Neural progenitor cell (in vitro differentiated cells): ENCODE measurements around the gene NHERF1. TPM values are rescaled to one million over a fixed set of nuclear protein-coding genes. Genes with fewer than 3 reads are reported as not detected.

Experiments used
- DNase-seq: peaks from one replicate; pipeline ENCODE4 v3.0.0-alpha.2; 2016; ENCODE audit warnings: low spot score
- H2AFZ ChIP-seq: fragments of 200-600 bp; sonication (generic); replicated peaks from 2 replicates; pipeline ENCODE4 v1.6.1; 2016; ENCODE audit warnings: antibody characterized with exemption
- H3F3A ChIP-seq: fragments of 200-600 bp; sonication (generic); 2 replicates; pipeline ENCODE4 v1.6.1; 2016; ENCODE audit warnings: antibody characterized with exemption, low read depth
- H3K27ac ChIP-seq: fragments of 200-600 bp; sonication (generic); 2 replicates; pipeline ENCODE4 v1.5.1; 2016; ENCODE audit warnings: mild to moderate bottlenecking
- H3K27me3 ChIP-seq: fragments of 200-600 bp; sonication (generic); 2 replicates; pipeline ENCODE4 v1.6.1; 2016; ENCODE audit warnings: mild to moderate bottlenecking, moderate library complexity
- H3K36me3 ChIP-seq: fragments of 200-600 bp; sonication (generic); 2 replicates; pipeline ENCODE4 v1.5.1; 2016
- H3K4me1 ChIP-seq: fragments of 200-600 bp; sonication (generic); 2 replicates; pipeline ENCODE4 v1.6.1; 2016; ENCODE audit warnings: mixed run types
- H3K4me2 ChIP-seq: fragments of 200-600 bp; sonication (generic); 2 replicates; pipeline ENCODE4 v1.6.1; 2016
- H3K4me3 ChIP-seq: fragments of 200-600 bp; sonication (generic); 2 replicates; pipeline ENCODE4 v1.5.1; 2016
- H3K79me2 ChIP-seq: fragments of 200-600 bp; sonication (generic); 2 replicates; pipeline ENCODE4 v1.6.1; 2016; ENCODE audit warnings: low read depth
- H3K9ac ChIP-seq: fragments of 200-600 bp; sonication (generic); 2 replicates; pipeline ENCODE4 v1.6.1; 2016
- H3K9me3 ChIP-seq: fragments of 200-600 bp; sonication (generic); 2 replicates; pipeline ENCODE4 v1.5.1; 2016; ENCODE audit warnings: low read depth
- H4K20me1 ChIP-seq: fragments of 200-600 bp; sonication (generic); 2 replicates; pipeline ENCODE4 v1.6.1; 2016; ENCODE audit warnings: low read depth
- H3K27ac Mint-ChIP-seq: 3 replicates; pipeline ENCODE4 v1.8.0; 2021; ENCODE audit warnings: mixed read lengths
- H3K27me3 Mint-ChIP-seq: 2 replicates; pipeline ENCODE4 v1.8.0; 2022; ENCODE audit warnings: low read depth, mild to moderate bottlenecking, inconsistent platforms, moderate library complexity, mixed read lengths; ENCODE audit not compliant: insufficient read depth
- H3K36me3 Mint-ChIP-seq: 3 replicates; pipeline ENCODE4 v1.8.0; 2021; ENCODE audit warnings: mixed read lengths
- H3K4me1 Mint-ChIP-seq: 3 replicates; pipeline ENCODE4 v1.8.0; 2021; ENCODE audit warnings: mixed read lengths
- H3K4me3 Mint-ChIP-seq: 3 replicates; pipeline ENCODE4 v1.8.0; 2021; ENCODE audit warnings: mild to moderate bottlenecking, moderate library complexity, mixed read lengths
- H3K9me3 Mint-ChIP-seq: 3 replicates; pipeline ENCODE4 v1.8.0; 2020; ENCODE audit warnings: mixed read lengths
- CTCF ChIP-seq: fragments of 200-600 bp; sonication (generic); IDR thresholded peaks from 2 replicates; pipeline ENCODE4 v1.5.1; 2017; ENCODE audit warnings: antibody characterized with exemption, mild to moderate bottlenecking
- EZH2 ChIP-seq: fragments of 200-600 bp; sonication (generic); IDR thresholded peaks from 2 replicates; pipeline ENCODE4 v1.6.1; 2017; ENCODE audit warnings: antibody characterized with exemption, mild to moderate bottlenecking, moderate library complexity
- EZH2phosphoT487 ChIP-seq: fragments of 200-600 bp; sonication (generic); IDR thresholded peaks from 2 replicates; pipeline ENCODE4 v1.6.1; 2017; ENCODE audit warnings: antibody characterized with exemption
- total RNA-seq: library from RNA; depleted of rRNA; stranded (reverse); fragments of >200 nt; gene quantifications from 2 replicates; pipeline ENCODE4 v1.2.3, GENCODE V29; 2015; ENCODE audit warnings: low replicate concordance

Gene NHERF1
- total RNA-seq, 1 donor from 2014 or later = 27.1 TPM

GRCh38 chr17:74703311-74703710 lies 45.1 kb upstream of the NHERF1 start:
- no peaks in the 10 kb centered on the region for H3F3A ChIP-seq
- H3K27ac ChIP-seq = no peak overlapping the region
- H3K4me1 ChIP-seq = no peaks in the 10 kb centered on the region
- DNase-seq = no peak
- Mint-ChIP-seq H3K4me3 (no peak overlapping the region), H3K27ac (no peak overlapping the region), H3K4me1 (no peaks in the 10 kb centered on the region), H3K27me3 (peaks cover 6% of the 10 kb centered on the region), H3K9me3 (no peaks in the 10 kb centered on the region), H3K36me3 (no peaks in the 10 kb centered on the region)
- TF ChIP-seq EZH2 (no peak), CTCF (no peak), EZH2phosphoT487 (no peak)
- no peaks in the 10 kb centered on the region for H3K36me3 ChIP-seq
- no peaks in the 10 kb centered on the region for H4K20me1 ChIP-seq
- H3K4me2 ChIP-seq = no peak overlapping the region
- peaks cover 18% of the 10 kb centered on the region for H3K27me3 ChIP-seq
- no peak overlapping the region for H2AFZ ChIP-seq
- no peak overlapping the region for H3K9ac ChIP-seq
- H3K4me3 ChIP-seq = no peak overlapping the region
- no peaks in the 10 kb centered on the region for H3K9me3 ChIP-seq
- H3K79me2 ChIP-seq = no peaks in the 10 kb centered on the region

DNA sequence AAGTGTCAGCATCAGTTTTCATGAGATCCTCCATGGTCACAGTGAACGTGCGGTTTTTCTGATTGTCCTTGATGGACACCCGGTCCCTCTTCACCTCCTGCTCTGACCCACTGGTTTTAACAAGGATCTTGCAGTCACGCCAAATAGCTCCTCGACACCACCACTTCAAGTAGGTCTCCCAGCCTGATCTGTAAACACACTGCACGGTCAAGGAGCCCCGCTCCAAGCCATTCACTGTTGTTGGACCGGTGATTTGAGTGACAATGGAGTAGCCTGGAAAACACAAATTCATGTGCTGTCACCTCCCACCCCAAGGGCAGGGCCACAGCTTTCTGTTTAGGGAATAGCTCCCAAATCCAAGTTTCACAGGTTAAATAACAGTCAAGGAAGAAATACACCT lies 43.9 kb upstream of the NHERF1 start:
- Mint-ChIP-seq H3K4me1 (no peaks in the 10 kb centered on the region), H3K4me3 (no peak overlapping the region), H3K27ac (no peak overlapping the region), H3K9me3 (no peaks in the 10 kb centered on the region), H3K27me3 (peaks cover 5% of the 10 kb centered on the region), H3K36me3 (no peaks in the 10 kb centered on the region)
- no peaks in the 10 kb centered on the region for H3K9me3 ChIP-seq
- no peaks in the 10 kb centered on the region for H3K36me3 ChIP-seq
- H3K79me2 ChIP-seq = no peaks in the 10 kb centered on the region
- H3K4me1 ChIP-seq = no peaks in the 10 kb centered on the region
- no peaks in the 10 kb centered on the region for H3F3A ChIP-seq
- H2AFZ ChIP-seq = no peak overlapping the region
- H3K9ac ChIP-seq = no peak overlapping the region
- no peak overlapping the region for H3K4me3 ChIP-seq
- H3K27ac ChIP-seq = no peak overlapping the region
- TF ChIP-seq EZH2 (no peak), EZH2phosphoT487 (no peak), CTCF (no peak)
- no peak overlapping the region for H3K4me2 ChIP-seq
- H3K27me3 ChIP-seq = peaks cover 18% of the 10 kb centered on the region
- DNase-seq = no peak
- no peaks in the 10 kb centered on the region for H4K20me1 ChIP-seq

GRCh38 chr17:74711058-74711824 lies 37.2 kb upstream of the NHERF1 start:
- H3K4me3 ChIP-seq = no peak overlapping the region
- Mint-ChIP-seq H3K36me3 (no peaks in the 10 kb centered on the region), H3K27ac (no peak overlapping the region), H3K4me1 (no peaks in the 10 kb centered on the region), H3K4me3 (no peak overlapping the region), H3K27me3 (peaks cover 9% of the 10 kb centered on the region), H3K9me3 (no peaks in the 10 kb centered on the region)
- no peak for TF ChIP-seq EZH2
- no peak for TF ChIP-seq CTCF
- no peak for TF ChIP-seq EZH2phosphoT487
- no peak overlapping the region for H3K4me2 ChIP-seq
- H3K36me3 ChIP-seq = no peaks in the 10 kb centered on the region
- no peak overlapping the region for H3K27ac ChIP-seq
- H4K20me1 ChIP-seq = no peaks in the 10 kb centered on the region
- H2AFZ ChIP-seq = no peak overlapping the region
- H3K27me3 ChIP-seq = peaks cover 10% of the 10 kb centered on the region
- H3K9ac ChIP-seq = no peak overlapping the region
- no peaks in the 10 kb centered on the region for H3K9me3 ChIP-seq
- H3F3A ChIP-seq = no peaks in the 10 kb centered on the region
- H3K79me2 ChIP-seq = no peaks in the 10 kb centered on the region
- H3K4me1 ChIP-seq = no peaks in the 10 kb centered on the region
- no peak for DNase-seq
